ENCODE data around the gene GDF2. TPM values are rescaled to one million over a fixed set of nuclear protein-coding genes. Genes with fewer than 3 reads are reported as not detected.

GDF2 gene
- total and polyA plus RNA-seq, 2 experiments from 2014 or later, result 0.39 TPM; not detected in 1

DNA sequence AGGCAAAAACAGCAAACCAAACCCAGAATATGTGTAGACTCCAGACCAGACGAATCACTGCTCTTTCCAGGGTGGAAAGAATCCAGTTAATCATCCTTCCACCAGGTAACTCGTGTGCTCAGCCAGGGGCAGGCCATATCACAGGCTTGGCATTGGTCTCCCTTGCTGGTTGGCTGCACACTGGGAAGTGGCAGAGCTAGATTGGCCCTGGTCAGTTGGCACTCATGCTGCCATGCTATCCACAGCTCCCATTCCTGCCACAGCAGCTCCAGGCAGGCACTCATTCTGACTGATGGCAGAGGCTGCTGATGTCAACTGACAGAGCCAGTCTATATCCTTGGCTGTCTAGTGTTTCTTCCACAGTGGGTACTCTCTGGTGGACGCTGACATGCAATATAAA lies 31.9 kb upstream of the GDF2 start:
- H3K4me1 ChIP-seq (ENCODE audit: insufficient read depth), result peaks cover 5% of the 10 kb centered on the region
- no peaks in the 10 kb centered on the region for H4K20me1 ChIP-seq (ENCODE audit: insufficient read depth, poor library complexity, severe bottlenecking)
- H3K27me3 ChIP-seq, result peaks cover 33% of the 10 kb centered on the region
- DNase-seq (ENCODE audit: low spot score), result no peak
- H3K79me2 ChIP-seq, result no peaks in the 10 kb centered on the region
- H3K36me3 ChIP-seq (replicated peaks; ENCODE audit: insufficient read depth, low read depth), result no peaks in the 10 kb centered on the region
- no peak overlapping the region for H3K27ac ChIP-seq
- no peaks in the 10 kb centered on the region for H3K9me3 ChIP-seq (ENCODE audit: low read depth)
- WGBS (ENCODE audit: low lambda C conversion rate, missing lambda C conversion rate), result 73% methylated on average over 3 of the region's 3 CpGs
- TF ChIP-seq EZH2phosphoT487 (IDR thresholded peaks at IDR 0.05; ENCODE audit: low read depth, severe bottlenecking, unreplicated experiment), result no peak
- TF ChIP-seq, protein P1, sequence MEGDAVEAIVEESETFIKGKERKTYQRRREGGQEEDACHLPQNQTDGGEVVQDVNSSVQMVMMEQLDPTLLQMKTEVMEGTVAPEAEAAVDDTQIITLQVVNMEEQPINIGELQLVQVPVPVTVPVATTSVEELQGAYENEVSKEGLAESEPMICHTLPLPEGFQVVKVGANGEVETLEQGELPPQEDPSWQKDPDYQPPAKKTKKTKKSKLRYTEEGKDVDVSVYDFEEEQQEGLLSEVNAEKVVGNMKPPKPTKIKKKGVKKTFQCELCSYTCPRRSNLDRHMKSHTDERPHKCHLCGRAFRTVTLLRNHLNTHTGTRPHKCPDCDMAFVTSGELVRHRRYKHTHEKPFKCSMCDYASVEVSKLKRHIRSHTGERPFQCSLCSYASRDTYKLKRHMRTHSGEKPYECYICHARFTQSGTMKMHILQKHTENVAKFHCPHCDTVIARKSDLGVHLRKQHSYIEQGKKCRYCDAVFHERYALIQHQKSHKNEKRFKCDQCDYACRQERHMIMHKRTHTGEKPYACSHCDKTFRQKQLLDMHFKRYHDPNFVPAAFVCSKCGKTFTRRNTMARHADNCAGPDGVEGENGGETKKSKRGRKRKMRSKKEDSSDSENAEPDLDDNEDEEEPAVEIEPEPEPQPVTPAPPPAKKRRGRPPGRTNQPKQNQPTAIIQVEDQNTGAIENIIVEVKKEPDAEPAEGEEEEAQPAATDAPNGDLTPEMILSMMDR (IDR thresholded peaks at IDR 0.05; ENCODE audit: poor library complexity), result no peak
- no peak for TF ChIP-seq EZH2 (IDR thresholded peaks at IDR 0.05; ENCODE audit: borderline replicate concordance)
- H3K4me3 ChIP-seq, result no peak overlapping the region
- H3K4me2 ChIP-seq, result no peak overlapping the region
- no peak overlapping the region for H2AFZ ChIP-seq
- H3K9me2 ChIP-seq (replicated peaks; ENCODE audit: insufficient read depth), result no peaks in the 10 kb centered on the region

DNA sequence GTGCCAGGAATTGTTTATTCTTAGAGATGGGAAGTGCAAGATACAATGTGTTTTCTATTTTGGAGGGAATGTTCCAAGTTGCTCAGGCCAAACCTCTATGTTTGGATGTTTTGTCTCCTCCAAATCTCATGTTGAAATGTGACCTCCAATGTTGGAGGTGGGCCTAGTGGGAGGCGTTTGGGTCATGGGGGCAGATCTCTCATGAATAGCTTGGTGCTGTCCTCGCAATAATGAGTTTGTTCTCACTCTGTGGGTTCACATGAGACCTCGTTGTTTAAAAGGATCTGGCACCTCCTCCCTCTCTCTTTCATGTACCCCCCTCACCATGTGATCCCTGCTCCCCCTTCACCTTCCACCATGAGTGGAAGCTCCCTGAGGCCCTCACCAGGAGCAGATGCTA lies 30.6 kb upstream of the GDF2 start:
- Histone ChIP-seq H3K4me3 (no peak overlapping the region), H3K36me3 (replicated peaks; ENCODE audit: insufficient read depth, low read depth) (no peaks in the 10 kb centered on the region), H3K9me2 (replicated peaks; ENCODE audit: insufficient read depth) (no peaks in the 10 kb centered on the region), H3K9me3 (ENCODE audit: low read depth) (no peaks in the 10 kb centered on the region), H2AFZ (no peak overlapping the region), H3K4me1 (ENCODE audit: insufficient read depth) (peaks cover 5% of the 10 kb centered on the region), H3K4me2 (no peak overlapping the region), H4K20me1 (ENCODE audit: insufficient read depth, poor library complexity, severe bottlenecking) (no peaks in the 10 kb centered on the region), H3K27ac (no peak overlapping the region), H3K79me2 (no peaks in the 10 kb centered on the region), H3K27me3 (peaks cover 25% of the 10 kb centered on the region)
- TF ChIP-seq EZH2phosphoT487 (IDR thresholded peaks at IDR 0.05; ENCODE audit: low read depth, severe bottlenecking, unreplicated experiment) (no peak), EZH2 (IDR thresholded peaks at IDR 0.05; ENCODE audit: borderline replicate concordance) (no peak)
- TF ChIP-seq, protein P1 (IDR thresholded peaks at IDR 0.05; ENCODE audit: poor library complexity), result no peak
- DNase-seq (ENCODE audit: low spot score), result no peak
- WGBS (ENCODE audit: low lambda C conversion rate, missing lambda C conversion rate), result 86% methylated on average over 3 of the region's 3 CpGs

DNA sequence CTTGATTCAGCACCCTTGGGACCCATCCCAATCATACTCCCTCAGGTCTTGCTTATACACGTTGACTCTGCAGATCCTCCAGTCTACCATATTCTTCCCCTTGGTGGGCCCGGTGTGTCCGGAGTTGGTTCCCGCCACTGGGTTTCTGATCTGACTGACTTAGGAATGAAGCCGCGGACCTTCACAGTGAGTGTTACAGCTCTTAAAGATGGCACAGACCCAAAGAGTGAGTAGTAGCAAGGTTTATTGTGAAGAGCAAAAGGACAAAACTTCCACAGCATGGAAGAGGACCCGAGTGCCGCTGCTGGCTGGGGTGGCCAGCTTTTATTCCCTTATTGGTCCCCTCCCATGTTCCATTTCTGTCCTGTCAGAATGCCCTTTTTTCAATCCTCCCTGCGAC lies 28.2 kb upstream of the GDF2 start:
- WGBS (ENCODE audit: low lambda C conversion rate, missing lambda C conversion rate), result 97% methylated on average over 9 of the region's 9 CpGs
- Histone ChIP-seq H3K27me3 (peaks cover 44% of the 10 kb centered on the region), H3K79me2 (no peaks in the 10 kb centered on the region), H3K36me3 (replicated peaks; ENCODE audit: insufficient read depth, low read depth) (no peaks in the 10 kb centered on the region), H2AFZ (no peak overlapping the region), H3K4me2 (no peak overlapping the region), H4K20me1 (ENCODE audit: insufficient read depth, poor library complexity, severe bottlenecking) (no peaks in the 10 kb centered on the region), H3K9me2 (replicated peaks; ENCODE audit: insufficient read depth) (no peaks in the 10 kb centered on the region), H3K4me1 (ENCODE audit: insufficient read depth) (no peaks in the 10 kb centered on the region), H3K27ac (no peak overlapping the region), H3K4me3 (no peak overlapping the region), H3K9me3 (ENCODE audit: low read depth) (no peaks in the 10 kb centered on the region)
- TF ChIP-seq EZH2 (IDR thresholded peaks at IDR 0.05; ENCODE audit: borderline replicate concordance) (no peak), EZH2phosphoT487 (IDR thresholded peaks at IDR 0.05; ENCODE audit: low read depth, severe bottlenecking, unreplicated experiment) (no peak)
- TF ChIP-seq, protein P1 (IDR thresholded peaks at IDR 0.05; ENCODE audit: poor library complexity), result no peak
- DNase-seq (ENCODE audit: low spot score), result no peak

DNA sequence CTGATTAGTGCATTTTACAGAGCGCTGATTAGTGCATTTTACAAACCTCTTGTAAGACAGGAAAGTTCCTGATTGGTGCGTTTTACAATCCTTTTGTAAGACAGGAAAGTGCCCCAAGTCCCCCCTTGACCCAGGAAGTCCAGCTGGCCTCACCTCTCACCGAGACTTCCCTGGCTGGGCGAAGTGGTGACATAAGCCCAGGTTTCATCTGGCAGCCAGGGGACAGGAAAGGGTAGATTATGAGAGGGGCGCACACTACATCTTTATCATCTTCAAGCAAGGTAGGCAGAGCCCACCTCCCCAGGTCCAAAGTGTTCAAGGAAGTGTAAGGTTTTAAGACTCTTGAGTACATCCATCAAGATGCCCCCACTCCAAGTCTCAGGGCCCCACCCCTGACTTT lies 27.8 kb upstream of the GDF2 start:
- H3K36me3 ChIP-seq (replicated peaks; ENCODE audit: insufficient read depth, low read depth), result no peaks in the 10 kb centered on the region
- no peak for DNase-seq (ENCODE audit: low spot score)
- TF ChIP-seq, protein P1 (IDR thresholded peaks at IDR 0.05; ENCODE audit: poor library complexity), result no peak
- no peak for TF ChIP-seq EZH2 (IDR thresholded peaks at IDR 0.05; ENCODE audit: borderline replicate concordance)
- TF ChIP-seq EZH2phosphoT487 (IDR thresholded peaks at IDR 0.05; ENCODE audit: low read depth, severe bottlenecking, unreplicated experiment), result no peak
- H3K4me1 ChIP-seq (ENCODE audit: insufficient read depth), result no peaks in the 10 kb centered on the region
- no peaks in the 10 kb centered on the region for H3K9me2 ChIP-seq (replicated peaks; ENCODE audit: insufficient read depth)
- H3K79me2 ChIP-seq, result no peaks in the 10 kb centered on the region
- H2AFZ ChIP-seq, result no peak overlapping the region
- H3K9me3 ChIP-seq (ENCODE audit: low read depth), result no peaks in the 10 kb centered on the region
- H3K27me3 ChIP-seq, result peaks cover 45% of the 10 kb centered on the region
- no peak overlapping the region for H3K4me2 ChIP-seq
- H4K20me1 ChIP-seq (ENCODE audit: insufficient read depth, poor library complexity, severe bottlenecking), result no peaks in the 10 kb centered on the region
- WGBS (ENCODE audit: low lambda C conversion rate, missing lambda C conversion rate), result 88% methylated on average over 5 of the region's 5 CpGs
- H3K4me3 ChIP-seq, result no peak overlapping the region
- no peak overlapping the region for H3K27ac ChIP-seq
